HG02885 (cell line): ENCODE measurements around the gene SLC49A4.

Experiments
- ATAC-seq: cut with Tn5 transposase; IDR thresholded peaks from one replicate; pipeline ENCODE4 v1.9.1; 2021; ENCODE audit warnings: mild to moderate bottlenecking; ENCODE audit not compliant: unreplicated experiment, poor library complexity

SLC49A4 gene

DNA sequence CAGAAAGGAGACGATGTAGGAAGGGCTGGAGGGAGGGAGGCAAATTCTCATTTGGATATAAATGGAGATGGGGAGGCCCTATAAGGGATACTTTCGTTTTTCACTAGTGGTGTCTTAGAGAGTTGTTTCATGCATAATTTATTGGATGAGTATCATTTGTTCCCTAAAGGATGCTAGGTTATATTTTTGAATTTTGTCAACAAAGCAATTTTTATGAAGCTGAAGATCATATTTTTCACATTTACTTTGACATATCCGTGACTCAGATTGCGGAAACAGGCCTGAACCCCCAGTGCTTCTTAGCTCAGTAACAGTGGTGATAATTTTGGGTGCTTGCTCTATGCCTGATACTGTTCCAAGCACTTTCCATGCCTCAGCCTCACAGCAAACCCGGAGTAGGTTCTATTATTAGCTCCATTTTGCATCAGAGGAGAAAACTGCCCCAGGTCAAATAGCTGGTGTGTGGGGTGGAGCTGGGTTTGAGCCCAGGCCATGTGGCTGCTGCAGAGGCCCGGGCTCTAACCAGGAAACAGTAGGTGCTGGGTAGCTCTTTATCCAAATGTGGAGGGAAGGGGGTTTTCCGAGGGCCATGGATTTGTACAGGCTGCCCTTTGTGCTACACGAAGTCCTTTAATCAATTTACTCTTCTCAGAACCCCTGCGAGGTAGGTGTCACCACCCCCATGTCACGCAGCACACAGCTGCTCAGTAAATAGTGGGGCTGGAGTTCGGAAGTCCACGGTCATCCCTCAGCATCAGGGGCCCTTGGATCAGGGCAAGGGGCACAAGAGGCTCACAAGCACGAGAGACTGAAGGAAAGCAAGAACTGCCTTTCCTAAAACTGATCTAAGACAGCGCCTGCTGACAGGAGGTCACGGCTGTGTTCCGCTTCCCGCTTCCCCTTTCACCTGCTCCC, 99.1 kb downstream of the SLC49A4 start:
- ATAC-seq, result no peak

DNA sequence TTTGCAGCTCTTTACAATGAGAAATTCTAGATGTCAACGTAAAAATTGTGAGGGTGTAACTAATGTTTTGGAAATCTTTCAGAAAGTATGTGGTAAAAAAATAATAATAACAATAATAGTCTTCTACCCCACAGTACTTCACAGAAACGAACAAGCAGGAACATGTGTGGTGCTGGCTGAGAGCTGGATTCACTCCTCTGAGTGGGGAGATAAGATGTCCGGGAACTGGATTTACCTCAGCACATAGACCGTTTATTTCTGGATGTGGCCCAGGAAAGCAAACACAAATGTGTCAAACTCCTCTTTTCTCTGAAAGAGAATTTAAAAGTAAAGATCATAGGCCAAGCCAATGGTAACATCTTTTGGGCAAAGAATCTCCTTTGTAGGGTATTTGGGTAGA, 103.4 kb downstream of the SLC49A4 start:
- ATAC-seq, result no peak

GRCh38 chr3:122902326-122902725, 107.5 kb downstream of the SLC49A4 start:
- no peak for ATAC-seq

DNA sequence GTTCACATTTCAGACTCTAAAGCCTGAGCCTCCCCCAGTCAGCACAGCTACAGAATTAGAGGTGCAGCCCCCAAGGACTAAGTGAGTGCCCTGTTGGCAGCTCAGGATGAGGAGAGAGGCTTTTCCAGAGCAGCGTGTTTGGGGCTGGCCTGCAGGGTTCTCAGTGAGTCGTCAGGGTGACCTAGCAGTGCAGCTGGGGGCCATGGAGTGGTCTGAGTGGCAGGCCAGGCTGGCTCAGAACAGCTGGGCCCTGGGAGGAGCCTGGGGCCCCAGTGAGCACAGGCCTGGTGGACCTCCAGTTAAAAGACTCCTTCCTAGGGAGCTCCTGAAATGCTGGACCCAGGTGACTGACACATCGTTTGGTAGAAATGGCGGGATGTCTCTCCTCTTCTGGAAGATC, 108.3 kb downstream of the SLC49A4 start:
- no peak for ATAC-seq

DNA sequence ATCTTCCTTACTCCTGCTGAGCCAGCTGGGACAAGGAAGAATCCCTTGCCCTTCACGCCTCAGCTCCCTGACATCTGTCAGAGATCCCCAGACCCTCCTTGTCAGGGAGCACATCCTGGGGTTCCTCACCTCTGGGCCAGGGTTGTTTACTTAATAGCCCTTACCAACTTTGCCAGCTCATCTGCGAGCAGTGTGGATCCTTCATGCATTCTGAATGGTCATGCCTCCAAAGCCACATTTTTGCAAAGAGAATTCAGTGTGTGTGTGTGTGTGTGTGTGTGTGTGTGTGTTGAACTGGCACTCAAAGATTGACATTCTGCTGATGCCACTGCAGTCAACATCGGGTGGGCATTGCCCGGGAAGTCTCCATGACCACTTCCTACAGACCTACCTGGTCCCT, 112.6 kb downstream of the SLC49A4 start:
- ATAC-seq, result no peak

- no peak for ATAC-seq
Measured at GRCh38 chr3:122908251-122908650, 113.4 kb downstream of the SLC49A4 start.

DNA sequence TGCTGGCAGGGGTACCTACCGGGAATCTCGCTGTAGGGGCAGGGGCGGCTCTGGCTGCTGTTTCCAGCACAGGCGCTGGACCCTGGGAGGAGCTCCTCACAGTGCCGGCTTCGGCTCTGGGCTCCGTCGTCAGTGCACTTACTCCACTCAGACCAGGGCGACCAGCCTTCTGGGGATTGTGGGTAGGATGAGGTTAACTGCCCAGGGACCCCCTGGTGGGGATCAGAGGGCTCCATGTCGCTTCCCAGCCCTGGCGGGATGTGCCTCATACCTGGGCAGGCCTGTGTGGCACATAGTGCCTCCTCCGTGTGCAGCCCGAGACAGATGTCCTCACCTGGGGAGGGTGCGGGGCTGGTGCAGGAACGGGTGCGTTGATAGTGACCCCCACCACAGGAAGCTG, 117.0 kb downstream of the SLC49A4 start:
- no peak for ATAC-seq

GRCh38 chr3:122912772-122913538, 118.1 kb downstream of the SLC49A4 start:
- no peak for ATAC-seq

DNA sequence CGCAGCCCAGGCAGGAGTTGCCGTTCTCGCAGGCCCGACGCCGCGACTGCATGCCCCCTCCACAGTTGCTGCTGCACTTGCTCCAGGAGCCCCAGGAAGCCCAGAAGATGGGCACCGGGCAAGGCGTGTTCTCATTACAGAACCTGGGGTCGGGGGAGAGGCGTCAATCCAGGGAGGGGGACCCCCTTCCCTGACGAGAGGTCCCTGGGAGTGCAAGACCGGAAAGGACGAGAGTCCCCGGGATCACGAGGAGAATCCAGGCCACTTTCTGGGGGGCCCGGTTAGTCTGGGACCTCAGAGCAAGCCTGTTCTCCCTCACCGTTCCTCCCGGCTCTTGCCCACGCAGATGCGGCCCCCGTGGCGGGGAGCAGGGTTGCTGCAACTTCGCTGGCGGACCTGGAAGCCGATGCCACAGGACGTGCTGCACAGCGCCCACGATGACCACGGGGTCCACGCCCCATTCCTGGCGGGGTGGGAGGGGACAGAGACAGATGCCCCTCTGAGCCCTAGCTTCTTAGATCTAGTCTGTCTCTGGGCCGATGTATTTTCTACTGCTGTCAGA, 118.8 kb downstream of the SLC49A4 start:
- ATAC-seq, result no peak

GRCh38 chr3:122915300-122916055, 120.6 kb downstream of the SLC49A4 start:
- ATAC-seq, result no peak

GRCh38 chr3:122916084-122916483, 121.2 kb downstream of the SLC49A4 start:
- ATAC-seq, result no peak

- peak; percentile 51 for ATAC-seq
Measured at GRCh38 chr3:122916580-122916979, 121.7 kb downstream of the SLC49A4 start.

GRCh38 chr3:122917412-122917811, 122.5 kb downstream of the SLC49A4 start:
- no peak for ATAC-seq

DNA sequence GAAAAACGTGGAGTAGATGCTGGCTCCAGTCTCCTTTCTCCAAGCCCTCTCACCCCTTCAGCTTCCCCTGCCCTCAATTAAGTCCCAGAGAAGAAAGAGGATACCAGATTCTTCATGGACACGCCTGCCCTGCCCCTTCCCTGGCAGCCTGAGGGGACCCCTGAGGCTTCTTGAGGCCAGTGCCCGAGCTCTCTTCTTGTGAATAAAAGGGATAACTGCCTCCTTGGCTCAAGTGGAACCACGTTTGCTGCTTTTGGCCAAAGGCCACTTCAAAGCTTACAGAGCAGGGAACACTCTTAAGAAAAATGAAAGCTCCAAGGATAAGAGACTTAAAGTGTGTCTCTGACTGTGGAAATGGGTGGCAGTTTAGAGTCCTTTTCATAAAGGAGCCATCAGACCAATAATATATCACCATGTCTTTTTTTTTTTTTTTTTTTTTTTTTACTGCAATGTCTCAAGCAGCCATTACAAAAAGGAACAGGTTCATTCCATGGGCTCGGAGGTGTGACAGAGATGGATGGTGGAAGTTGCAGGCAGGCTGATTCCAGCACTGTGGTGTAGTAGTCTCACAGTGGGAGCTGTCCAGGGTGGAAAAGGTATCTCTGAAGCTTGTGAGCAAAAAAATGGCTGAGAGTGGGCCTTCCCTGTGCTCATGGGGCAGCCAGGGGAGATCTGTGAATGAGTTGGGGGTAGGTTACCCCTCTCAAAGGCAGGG, 123.9 kb downstream of the SLC49A4 start:
- no peak for ATAC-seq

GRCh38 chr3:122919291-122919610, 124.4 kb downstream of the SLC49A4 start:
- no peak for ATAC-seq

- no peak for ATAC-seq
Measured at GRCh38 chr3:122920986-122921385, 126.1 kb downstream of the SLC49A4 start.

DNA sequence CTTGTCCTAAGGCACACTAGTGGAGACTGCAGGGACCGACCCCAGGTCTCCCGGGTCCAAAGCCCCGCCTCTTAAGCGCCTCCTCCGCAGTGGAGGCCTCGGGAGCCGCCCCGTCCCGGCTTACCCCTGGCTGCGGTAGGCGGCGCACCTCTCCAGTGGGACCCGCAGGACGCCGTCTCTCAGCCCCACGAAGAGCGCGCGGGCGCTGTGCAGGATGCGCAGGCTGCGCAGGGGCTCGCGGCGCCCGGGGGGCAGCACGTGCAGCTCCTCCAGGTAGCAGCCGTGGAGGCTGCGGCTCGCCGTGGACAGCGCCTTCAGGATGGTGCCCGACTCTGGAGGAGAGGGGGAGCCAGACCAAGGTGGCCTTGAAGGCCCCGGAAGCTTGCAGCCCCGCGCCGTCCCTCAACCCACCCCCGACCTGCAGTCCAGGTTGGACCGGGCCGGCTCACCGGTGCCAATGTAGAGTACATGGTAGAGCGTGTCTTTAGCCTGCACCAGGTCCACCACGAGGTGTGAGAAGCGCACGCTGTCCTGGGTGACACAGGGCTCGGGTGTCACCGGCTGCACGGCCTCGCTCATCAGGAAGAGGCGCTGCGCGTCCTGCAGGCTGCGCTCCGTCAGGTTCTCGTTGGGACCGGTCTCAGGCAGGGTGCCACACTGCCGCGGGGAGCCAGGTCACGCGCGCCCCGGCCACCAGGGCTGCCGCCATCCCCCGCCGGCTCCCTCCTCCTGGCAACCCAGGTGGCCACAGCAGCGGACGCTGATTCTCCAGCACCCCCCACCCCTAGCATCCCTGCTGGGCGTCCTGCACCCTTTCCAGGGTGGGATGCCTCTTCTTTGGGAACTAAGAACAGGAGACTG, 127.2 kb downstream of the SLC49A4 start:
- peak; percentile 66 for ATAC-seq

DNA sequence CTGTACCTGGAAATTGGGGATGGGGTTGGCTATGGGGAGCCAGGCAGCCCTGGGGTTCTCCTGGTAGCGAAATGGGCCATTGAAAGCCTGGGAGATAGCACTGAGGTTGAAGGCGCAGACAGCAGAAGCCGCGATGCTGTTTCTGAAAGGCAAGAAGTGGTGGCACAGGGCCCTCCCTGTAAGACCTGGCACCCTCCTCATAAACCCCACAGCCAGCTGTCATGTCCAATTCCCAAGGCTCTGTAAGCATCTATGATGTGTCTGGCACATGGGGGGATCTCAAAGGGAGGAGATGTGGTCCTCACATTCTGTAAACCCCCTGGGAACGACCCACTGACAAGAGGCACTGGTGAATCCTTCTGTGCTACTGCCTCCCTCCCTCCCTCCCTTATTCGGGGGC, 128.7 kb downstream of the SLC49A4 start:
- no peak for ATAC-seq

DNA sequence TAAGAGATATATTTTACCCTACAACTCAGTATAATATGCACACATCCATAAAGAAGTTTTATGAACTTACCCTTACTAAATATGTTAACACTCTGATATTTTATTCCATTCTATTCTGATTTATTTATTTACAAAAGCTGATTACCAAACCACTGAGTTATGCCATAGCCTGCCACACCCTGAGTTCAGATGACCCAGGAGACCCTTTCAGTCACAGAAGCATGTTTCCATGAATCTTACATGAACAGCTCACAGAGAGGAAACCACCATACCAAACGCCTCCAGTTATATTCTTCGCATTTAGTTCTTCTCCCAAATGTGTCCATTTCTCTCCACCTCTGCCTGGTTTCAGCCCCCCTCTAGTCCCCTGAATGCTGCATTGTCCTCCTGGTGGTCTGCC, 129.2 kb downstream of the SLC49A4 start:
- ATAC-seq, result no peak
